Non-pigmented ciliary epithelial cell (primary cell): ENCODE data around the gene RNF144B.
A peak's percentile ranks its signal among the peaks of the same experiment; 100 is the strongest.
"Not testable (repeated sequence)": the region's sequence is repeated elsewhere in the genome, so short reads cannot be mapped to it uniquely, and the experiment has no call there.

ENCODE experiments used
- DNase-seq: peaks from one replicate; pipeline ENCODE4 v3.0.0-alpha.2; 2010; ENCODE audit warnings: low read depth

RNF144B gene

DNA sequence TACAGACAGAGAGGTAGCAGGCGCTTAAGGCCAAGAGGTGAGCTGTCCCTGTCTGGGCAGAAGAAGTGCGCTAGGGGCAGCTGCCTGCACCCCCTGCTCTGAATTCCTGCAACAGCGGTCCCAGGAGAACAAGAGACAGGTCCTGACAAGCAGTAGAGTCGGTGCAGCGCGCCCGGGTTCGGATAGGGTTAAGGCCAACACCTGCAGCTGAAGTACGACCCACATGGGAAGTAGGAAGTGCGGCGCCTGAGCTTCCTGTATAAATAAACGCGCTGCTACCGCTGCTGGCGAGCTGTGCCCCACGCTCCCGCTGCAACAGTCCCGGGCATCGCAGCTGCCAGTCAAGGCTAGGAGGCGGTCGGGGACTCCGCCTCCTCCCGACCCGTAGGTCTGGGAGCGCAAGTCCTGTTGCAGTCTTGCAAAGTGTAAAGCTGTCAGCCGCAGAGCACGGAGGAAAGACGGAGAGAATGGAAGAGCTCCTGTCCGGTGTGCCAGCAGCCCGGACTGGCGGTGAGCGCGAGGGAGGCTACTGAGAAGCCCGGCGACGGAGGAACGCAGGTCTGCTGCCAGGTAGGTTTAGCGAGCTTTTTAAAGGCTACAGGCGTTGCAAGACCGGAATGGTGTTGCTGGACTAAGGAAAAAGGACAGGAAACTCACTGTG is at the start of gene RNF144B:
TSS of gene RNF144B (plus strand) at position 290 of the 661 bp plus-strand sequence. CDS start 12,185 bp downstream, outside the sequence.
- DNase-seq: no peak

DNA sequence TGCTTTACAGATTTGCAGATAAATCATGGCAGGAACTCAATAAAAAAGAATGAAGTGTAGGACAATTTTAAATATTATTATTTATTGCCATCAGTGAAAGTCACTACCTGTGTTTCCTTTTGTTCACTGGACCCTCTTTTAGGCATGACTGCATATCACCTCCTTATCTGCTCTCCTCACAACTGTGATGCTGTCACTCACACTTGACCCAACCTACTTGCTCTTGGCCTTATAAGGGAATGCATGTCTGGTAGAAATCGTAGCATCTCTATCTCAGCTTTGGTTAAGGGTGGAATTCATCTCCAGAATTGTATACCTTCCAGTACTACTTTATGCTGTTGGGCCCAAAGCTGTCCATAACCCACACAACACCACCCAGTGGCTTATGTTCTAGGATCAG is 47.6 kb upstream of the RNF144B start:
- no peak for DNase-seq

GRCh38 chr6:18340781-18341551 is 46.2 kb upstream of the RNF144B start:
- no peak for DNase-seq

GRCh38 chr6:18342223-18342622 is 44.9 kb upstream of the RNF144B start:
- DNase-seq: no peak

GRCh38 chr6:18343741-18344140 is 43.4 kb upstream of the RNF144B start:
- DNase-seq: peak; percentile 73

DNA sequence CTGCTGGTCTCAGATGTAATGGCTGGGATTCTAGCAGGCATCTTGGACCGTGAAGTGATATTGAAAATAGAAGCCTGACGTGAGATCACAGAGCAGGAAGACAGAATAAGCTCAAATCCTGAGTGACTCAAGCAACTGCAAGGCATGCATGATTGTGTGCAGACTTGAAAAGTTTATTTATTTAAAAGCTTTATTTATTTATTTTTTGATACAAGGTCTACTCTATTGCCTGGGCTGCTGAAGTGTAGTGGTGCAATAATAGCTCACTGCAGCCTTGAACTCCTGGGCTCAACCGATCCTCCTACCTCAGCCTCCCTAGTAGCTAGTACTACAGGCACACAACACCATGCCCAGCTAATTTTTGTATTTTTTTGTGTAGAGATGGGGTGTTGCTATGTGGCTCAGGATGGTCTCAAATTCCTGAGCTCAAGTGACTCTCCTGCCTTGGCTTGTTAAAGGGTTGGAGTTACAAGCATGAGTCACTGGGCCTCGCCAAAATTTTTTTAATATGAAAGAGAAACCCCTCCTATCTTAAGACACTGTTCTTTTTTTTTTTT is 40.1 kb upstream of the RNF144B start:
- DNase-seq: no peak

DNA sequence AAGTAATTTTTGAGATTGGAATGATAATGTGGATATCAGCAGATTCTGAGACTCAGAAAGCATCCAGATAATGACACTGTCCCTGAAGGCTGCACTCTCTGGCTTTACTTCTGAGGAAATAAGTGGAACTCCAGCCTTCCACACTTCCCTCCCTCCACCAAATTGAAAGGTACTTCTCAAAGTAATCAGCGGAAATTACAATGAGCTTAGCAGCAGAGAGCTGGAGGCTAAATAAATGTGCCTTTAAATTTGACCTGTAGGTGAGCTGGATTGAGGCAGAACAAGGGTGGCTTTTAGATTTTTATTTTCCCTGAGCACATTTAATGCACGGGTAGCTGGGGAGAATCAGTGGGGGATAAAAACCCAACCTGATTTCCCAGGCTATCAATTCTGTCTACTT is 39.3 kb upstream of the RNF144B start:
- no peak for DNase-seq

- DNase-seq: no peak
Observed at GRCh38 chr6:18349386-18349785, 37.8 kb upstream of the RNF144B start.

DNA sequence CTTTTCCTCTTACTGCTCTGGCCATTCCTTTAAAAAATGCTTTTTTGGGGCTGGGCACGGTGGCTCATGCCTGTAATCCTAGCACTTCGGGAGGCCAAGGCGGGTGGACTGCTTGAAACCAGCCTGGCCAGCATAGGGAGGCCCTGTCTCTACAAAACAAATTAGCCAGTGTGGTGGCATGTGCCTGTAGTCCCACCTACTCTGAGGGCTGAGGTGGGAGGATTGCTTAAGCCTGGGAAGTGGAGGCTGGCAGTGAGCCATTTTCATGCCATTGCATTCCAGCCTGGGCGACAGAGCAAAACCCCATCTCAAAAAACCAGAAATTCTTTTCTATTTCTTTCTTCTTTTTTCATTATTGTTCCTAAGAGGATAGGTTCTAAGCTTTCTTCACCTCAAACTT is 36.9 kb upstream of the RNF144B start:
- no peak for DNase-seq

DNA sequence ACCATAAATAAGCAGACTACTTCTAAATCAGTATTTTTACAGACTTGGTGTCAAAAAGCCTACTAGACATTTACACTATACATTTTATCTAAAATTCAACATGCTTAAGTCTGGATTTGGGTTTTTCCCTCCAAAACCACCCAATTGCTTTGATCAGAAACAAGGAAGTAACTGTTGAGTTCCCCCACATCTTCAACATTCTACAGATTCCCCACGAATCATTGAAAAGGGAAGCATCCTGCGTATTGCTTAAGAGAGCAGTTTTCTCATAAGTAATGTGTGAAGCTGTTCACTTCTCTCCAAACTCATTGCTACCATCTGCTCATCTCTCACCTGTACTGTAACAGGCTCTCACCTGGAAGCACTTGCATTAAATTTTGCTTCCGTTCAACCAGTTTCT is 36.4 kb upstream of the RNF144B start:
- no peak for DNase-seq

- no peak for DNase-seq
Observed at GRCh38 chr6:18352001-18352400, 35.1 kb upstream of the RNF144B start.

GRCh38 chr6:18352842-18353241 is 34.3 kb upstream of the RNF144B start:
- no peak for DNase-seq

GRCh38 chr6:18353251-18353650 is 33.9 kb upstream of the RNF144B start:
- no peak for DNase-seq

GRCh38 chr6:18357546-18357945 is 29.6 kb upstream of the RNF144B start:
- DNase-seq: not testable (repeated sequence)

DNA sequence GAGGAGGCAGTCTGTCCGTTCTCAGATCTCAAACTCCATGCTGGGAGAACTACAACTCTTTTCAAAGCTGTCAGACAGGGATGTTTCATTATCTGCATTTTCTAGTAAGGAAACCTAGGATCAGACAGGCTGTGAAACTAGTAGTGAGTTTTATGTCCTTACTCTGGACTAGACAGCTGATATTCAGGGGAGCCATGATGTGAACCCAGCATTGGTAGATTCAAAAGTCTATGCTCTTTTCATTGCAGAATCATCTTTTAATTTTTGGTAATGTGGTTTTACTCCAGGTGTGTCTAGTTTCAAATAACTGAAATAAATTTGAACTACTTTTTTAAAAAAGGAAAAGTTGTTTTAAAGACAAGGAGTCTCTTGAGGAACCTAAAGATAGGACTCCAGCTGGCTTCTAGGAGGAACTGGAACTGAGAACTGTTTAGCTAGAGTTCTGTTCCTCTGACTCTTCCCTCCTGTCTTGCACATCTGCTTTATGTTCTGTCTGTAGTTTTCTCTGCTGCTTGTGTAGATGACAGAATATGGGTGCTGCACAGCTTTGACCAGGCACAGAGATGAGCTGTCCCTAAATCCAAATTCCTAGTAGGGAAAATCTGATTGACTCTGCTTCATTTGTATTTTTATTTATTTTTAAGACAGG is 27.8 kb upstream of the RNF144B start:
- DNase-seq: no peak

DNA sequence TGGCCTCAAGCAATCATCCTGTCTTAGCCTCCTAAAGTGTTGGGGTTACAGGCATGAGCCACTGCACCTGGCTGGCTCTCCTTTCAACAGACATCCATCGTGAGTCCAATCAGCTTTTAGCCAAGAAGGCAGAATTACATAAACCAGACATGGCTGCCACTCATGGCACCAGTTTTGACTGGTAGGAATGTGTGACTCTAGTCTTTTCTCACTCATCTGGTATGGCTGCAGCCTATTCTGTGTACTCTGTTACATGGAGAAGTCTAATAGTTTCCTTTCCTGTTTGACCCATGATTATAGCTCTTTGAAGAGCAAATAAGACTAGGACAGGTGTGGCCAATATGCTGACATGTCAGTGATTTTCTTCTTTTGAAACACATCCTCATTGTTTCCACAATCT is 27.0 kb upstream of the RNF144B start:
- DNase-seq: no peak

DNA sequence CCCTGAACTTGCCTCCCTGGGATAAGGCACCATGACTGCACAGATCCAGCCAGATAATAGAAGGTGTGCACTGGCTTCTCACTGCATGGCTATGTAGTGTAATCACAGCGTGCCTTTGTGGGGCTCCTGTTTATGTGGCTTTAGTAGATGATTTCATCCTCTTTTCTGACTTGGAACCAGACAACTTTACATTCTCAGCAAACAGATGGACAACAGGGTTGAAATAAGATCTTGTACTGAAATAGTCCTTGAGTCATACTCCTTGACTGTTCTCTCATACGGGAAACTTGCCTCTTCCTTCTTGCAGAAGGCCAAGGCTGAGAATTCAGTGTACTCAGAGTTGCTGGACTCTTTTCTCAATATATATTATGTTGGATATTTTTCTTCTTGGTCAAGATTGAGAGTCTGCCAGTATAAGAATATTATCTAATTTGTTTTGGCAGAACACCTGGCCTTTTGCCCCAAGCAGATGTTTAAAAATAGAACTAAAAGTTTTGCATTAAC is 25.0 kb upstream of the RNF144B start:
- DNase-seq: peak; percentile 96

DNA sequence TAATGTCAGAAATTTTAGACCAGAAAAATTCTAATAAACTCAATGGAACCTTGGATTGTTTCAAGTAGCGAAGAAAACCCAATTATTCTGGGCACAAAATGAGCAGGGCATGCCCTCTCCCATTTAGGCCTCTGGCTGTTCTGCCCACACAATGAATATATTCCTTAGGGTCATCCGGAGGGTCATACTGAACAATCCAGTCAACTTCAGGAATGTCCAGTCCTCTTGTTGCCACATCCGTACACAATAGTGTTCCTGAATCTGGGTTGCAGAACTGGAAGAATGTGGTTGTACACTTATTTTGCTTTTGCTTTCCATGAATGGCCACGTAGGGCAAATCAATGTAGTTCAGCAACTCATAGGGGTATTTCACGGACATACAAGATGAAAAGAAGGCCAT is 23.4 kb upstream of the RNF144B start:
- no peak for DNase-seq

- DNase-seq: not testable (repeated sequence)
Observed at GRCh38 chr6:18364561-18364960, 22.6 kb upstream of the RNF144B start.

DNA sequence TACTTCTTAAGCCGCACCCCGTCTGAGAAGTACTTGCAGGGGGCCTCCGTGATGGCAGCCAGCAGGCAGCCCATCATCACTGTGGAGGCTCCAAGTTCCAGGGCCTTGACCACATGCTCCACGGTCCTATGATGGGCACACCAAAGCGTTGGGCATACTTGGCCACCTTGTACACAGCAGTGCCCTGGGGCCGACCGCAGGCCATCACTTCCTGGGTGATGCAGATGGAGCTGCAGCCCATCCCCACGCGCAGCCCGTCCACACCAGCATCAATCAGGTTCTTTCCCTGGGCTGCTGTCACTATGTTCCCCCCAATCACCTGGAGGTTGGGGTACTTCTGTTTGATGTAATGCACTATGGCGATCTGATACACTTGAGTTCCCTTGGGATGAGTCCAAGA is 19.8 kb upstream of the RNF144B start:
- DNase-seq: no peak

DNA sequence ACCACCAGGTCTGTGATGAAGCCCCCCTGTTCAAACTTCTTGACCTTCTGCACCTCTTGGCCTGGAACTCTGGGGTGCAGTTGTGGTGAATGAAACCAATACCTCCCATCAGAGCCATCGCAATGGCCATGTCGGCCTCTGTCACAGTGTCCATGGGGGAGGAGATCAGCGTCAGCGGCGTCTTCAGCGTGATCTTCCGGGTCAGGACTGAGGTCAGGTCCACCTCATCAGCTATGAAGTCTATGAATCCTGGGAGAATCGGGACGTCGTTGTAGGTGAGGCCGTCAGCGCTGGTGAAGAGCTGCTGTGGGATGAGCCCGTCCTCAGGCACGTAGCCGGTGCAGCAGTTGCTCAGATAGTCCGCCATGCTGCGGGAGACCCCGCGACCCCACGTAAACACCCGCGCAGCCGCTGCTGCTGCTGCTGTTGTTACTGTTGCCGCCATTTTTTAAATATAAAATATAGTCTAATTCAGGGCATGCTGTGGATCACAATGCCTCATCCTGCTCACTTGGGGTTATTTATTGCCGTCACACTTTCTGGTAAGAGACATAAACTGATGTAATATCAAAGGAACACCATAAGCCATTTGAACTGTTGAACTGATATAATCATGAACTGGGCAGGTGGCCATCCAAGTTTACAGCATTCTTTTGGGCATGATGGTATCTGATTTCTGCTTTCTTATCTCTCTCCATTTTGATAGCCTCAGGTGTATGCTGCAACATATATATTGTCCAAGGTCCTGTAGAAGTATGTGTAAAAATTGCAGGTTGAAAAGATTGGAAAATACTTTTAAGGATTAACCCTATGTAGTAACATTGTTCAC is 18.7 kb upstream of the RNF144B start:
- DNase-seq: no peak

DNA sequence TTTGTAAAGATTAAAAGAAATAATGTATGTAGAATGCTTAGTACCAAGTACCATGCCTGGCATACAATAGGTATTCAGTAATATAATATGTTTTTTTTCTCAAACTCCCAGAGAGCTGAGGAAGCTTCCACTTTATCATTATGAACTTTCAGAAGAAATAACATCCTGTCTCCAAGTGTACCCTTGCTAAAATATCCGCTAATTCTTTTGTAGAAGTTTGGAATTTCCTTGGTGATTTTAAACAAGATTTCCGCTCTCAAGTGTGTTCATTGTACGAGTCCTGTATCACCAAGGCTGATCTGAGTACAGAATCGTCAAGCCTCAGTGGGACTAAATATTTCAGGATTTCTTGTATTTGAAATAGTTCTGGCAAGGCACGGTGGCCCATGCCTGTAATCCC is 16.1 kb upstream of the RNF144B start:
- no peak for DNase-seq
